GM18951 (cell line): ENCODE results near the gene DLST.

ENCODE experiments used
- POLR2A ChIP-seq: IDR thresholded peaks from 4 replicates; pipeline ENCODE4 v1.6.1; 2011; ENCODE audit warnings: mild to moderate bottlenecking; ENCODE audit not compliant: insufficient read length, insufficient read depth; ENCODE audit errors: extremely low read depth
- in situ Hi-C: fragments of 300-500 bp; cut with MboI; formaldehyde crosslinking; loops from one replicate; pipeline ENCODE4 v1.12.0; 2022; ENCODE audit warnings: low sequenced_read_pairs, mixed read lengths, inconsistent platforms; ENCODE audit not compliant: unreplicated experiment

Gene DLST

GRCh38 chr14:74896400-74896799 is 14.7 kb downstream of the DLST start:
- TF ChIP-seq POLR2A: no peak
- in situ Hi-C loops: no loop called here

GRCh38 chr14:74897642-74898041 is 15.9 kb downstream of the DLST start:
- TF ChIP-seq POLR2A: no peak
- in situ Hi-C loops: no loop called here

- no peak for TF ChIP-seq POLR2A
- in situ Hi-C loops: no loop called here
Observed at GRCh38 chr14:74898083-74898482, 16.4 kb downstream of the DLST start.

- no peak for TF ChIP-seq POLR2A
- in situ Hi-C loops: no loop called here
Observed at GRCh38 chr14:74898694-74899093, 17.0 kb downstream of the DLST start.

GRCh38 chr14:74902941-74903705 is 21.4 kb downstream of the DLST start:
- in situ Hi-C loops: loop anchor here (25.0 kb wide), 1 partner anchor 384 kb away; the partner anchor contains the start of gene FOS

GRCh38 chr14:74904635-74905503 is 23.2 kb downstream of the DLST start:
- in situ Hi-C loops: loop anchor here (25.0 kb wide), 1 partner anchor 382 kb away; the partner anchor contains the start of gene FOS
- TF ChIP-seq POLR2A: no peak

More at GRCh38 chr14:74902941-74903705, 21.4 kb downstream of the DLST start:
- no peak for TF ChIP-seq POLR2A

- TF ChIP-seq POLR2A: peak; percentile 36
- in situ Hi-C loops: loop anchor here (25.0 kb wide), 1 partner anchor 382 kb away; the partner anchor contains the start of gene FOS
Observed at GRCh38 chr14:74905595-74906142, 24.0 kb downstream of the DLST start.

- peak; percentile 27 for TF ChIP-seq POLR2A
- in situ Hi-C loops: loop anchor here (25.0 kb wide), 1 partner anchor 380 kb away; the partner anchor contains the start of gene FOS
Observed at GRCh38 chr14:74906925-74907521, 25.3 kb downstream of the DLST start.

GRCh38 chr14:74907744-74908143 is 26.0 kb downstream of the DLST start:
- in situ Hi-C loops: loop anchor here (25.0 kb wide), 1 partner anchor 380 kb away; the partner anchor contains the start of gene FOS
- TF ChIP-seq POLR2A: no peak

- in situ Hi-C loops: loop anchor here (25.0 kb wide), 1 partner anchor 378 kb away; the partner anchor contains the start of gene FOS
Observed at GRCh38 chr14:74908861-74909341, 27.2 kb downstream of the DLST start.

GRCh38 chr14:74909501-74909900 is 27.8 kb downstream of the DLST start:
- in situ Hi-C loops: loop anchor here (25.0 kb wide), 1 partner anchor 378 kb away; the partner anchor contains the start of gene FOS
- no peak for TF ChIP-seq POLR2A

More at GRCh38 chr14:74908861-74909341, 27.2 kb downstream of the DLST start:
- TF ChIP-seq POLR2A: no peak

GRCh38 chr14:74909911-74910310 is 28.2 kb downstream of the DLST start:
- TF ChIP-seq POLR2A: no peak
- in situ Hi-C loops: loop anchor here (25.0 kb wide), 1 partner anchor 377 kb away; the partner anchor contains the start of gene FOS
